IMR-90 (cell line): ENCODE data around the gene TMEM9.

Source experiments
- BHLHE40 ChIP-seq: fragments of 150-350 bp; IDR thresholded peaks from 2 replicates; pipeline ENCODE4 v1.6.1; 2016; ENCODE audit warnings: mild to moderate bottlenecking, low read depth, low read length
- CEBPB ChIP-seq: IDR thresholded peaks from 2 replicates; pipeline ENCODE4 v1.6.1; 2012; ENCODE audit warnings: low read depth, low read length, improper control_type of control experiment
- NFE2L2 ChIP-seq: fragments of 150-350 bp; IDR thresholded peaks from 2 replicates; pipeline ENCODE4 v1.6.1; 2016; ENCODE audit warnings: low read depth, mild to moderate bottlenecking, low read length
- POLR2A ChIP-seq: IDR thresholded peaks from 2 replicates; pipeline ENCODE4 v1.6.1; 2012; ENCODE audit warnings: mild to moderate bottlenecking, low read depth, low read length
- RAD21 ChIP-seq: IDR thresholded peaks from 2 replicates; pipeline ENCODE4 v1.6.1; 2012; ENCODE audit warnings: low read length, improper control_type of control experiment
- RCOR1 ChIP-seq: IDR thresholded peaks from 2 replicates; pipeline ENCODE4 v1.6.1; 2012; ENCODE audit warnings: mild to moderate bottlenecking, low read length, improper control_type of control experiment; ENCODE audit not compliant: insufficient replicate concordance
- RFX5 ChIP-seq: IDR thresholded peaks from 2 replicates; pipeline ENCODE4 v1.8.0; 2012; ENCODE audit warnings: low read depth, mild to moderate bottlenecking, low read length, moderate library complexity
- SMC3 ChIP-seq: fragments of 150-350 bp; IDR thresholded peaks from 2 replicates; pipeline ENCODE4 v1.6.1; 2016; ENCODE audit warnings: low read depth, mild to moderate bottlenecking, antibody characterized with exemption, low read length, moderate library complexity
- TF ChIP-seq, protein P1 (sequence below): conservative IDR thresholded peaks from 2 replicates; pipeline ENCODE4 v1.5.1; 2012; ENCODE audit warnings: mild to moderate bottlenecking, low read depth, low read length, improper control_type of control experiment

DNA sequence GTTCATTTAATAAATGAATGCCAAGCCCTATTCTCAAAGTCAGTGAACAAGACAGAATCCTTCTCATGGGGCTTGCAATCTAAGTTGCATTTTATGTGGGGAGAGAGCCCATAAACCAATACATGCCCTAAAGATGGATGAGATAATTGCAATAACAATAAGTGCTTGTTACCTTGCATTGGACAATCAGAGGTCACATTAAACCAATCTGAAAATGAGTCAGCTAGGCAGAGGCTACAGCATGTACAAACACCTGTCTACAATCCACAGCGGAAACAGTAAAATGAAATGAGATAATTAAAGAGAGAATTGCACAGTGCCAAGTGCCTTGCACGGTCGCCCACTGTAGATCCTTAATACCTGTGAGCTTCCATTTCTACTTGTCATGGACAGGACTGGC, 28.9 kb upstream of the TMEM9 start:
- TF ChIP-seq RAD21 (no peak), CEBPB (no peak), RFX5 (no peak), POLR2A (no peak), SMC3 (no peak), RCOR1 (no peak), NFE2L2 (no peak), BHLHE40 (no peak)
- TF ChIP-seq, protein P1, sequence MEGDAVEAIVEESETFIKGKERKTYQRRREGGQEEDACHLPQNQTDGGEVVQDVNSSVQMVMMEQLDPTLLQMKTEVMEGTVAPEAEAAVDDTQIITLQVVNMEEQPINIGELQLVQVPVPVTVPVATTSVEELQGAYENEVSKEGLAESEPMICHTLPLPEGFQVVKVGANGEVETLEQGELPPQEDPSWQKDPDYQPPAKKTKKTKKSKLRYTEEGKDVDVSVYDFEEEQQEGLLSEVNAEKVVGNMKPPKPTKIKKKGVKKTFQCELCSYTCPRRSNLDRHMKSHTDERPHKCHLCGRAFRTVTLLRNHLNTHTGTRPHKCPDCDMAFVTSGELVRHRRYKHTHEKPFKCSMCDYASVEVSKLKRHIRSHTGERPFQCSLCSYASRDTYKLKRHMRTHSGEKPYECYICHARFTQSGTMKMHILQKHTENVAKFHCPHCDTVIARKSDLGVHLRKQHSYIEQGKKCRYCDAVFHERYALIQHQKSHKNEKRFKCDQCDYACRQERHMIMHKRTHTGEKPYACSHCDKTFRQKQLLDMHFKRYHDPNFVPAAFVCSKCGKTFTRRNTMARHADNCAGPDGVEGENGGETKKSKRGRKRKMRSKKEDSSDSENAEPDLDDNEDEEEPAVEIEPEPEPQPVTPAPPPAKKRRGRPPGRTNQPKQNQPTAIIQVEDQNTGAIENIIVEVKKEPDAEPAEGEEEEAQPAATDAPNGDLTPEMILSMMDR = no peak
